Stimulated activated CD4-positive, alpha-beta T cell treated with anti-CD3 and anti-CD28 coated beads, Interleukin-15, amount 100 ng/mL, for 24 hours (primary cell): ENCODE data around the gene NMNAT3.

ENCODE experiments used
- DNase-seq: peaks from one replicate; pipeline ENCODE4 v3.0.0-alpha.2; 2020

Gene NMNAT3

GRCh38 chr3:139677388-139678155 lies at the start of gene NMNAT3:
NMNAT3 (minus strand) TSS chr3:139677972; CDS start chr3:139627724, 50,248 bp downstream.
- peak; percentile 88 for DNase-seq

- DNase-seq: no peak
Observed at GRCh38 chr3:139721370-139721769, 43.6 kb upstream of the NMNAT3 start.

DNA sequence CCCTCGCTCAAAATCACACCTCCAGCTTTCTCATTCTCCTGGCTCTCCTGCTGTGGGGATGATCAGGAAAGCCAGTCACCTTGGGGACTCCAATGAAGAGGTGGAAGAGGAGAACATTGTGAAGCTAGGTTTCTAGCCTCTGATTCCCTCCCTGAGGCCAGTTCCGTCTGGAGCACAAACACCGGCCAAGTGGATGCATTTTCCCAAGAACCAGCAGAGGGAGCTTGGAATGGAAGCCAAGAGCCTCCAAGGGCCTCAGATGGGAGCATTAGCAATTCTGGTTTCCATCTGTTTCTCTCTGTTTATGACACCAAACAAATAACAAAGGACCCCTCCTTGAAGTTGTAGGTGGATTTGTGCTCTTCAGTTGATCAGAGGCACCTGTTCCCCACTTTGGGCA lies 40.6 kb upstream of the NMNAT3 start:
- no peak for DNase-seq

- no peak for DNase-seq
Observed at GRCh38 chr3:139716908-139717485, 39.2 kb upstream of the NMNAT3 start.

DNA sequence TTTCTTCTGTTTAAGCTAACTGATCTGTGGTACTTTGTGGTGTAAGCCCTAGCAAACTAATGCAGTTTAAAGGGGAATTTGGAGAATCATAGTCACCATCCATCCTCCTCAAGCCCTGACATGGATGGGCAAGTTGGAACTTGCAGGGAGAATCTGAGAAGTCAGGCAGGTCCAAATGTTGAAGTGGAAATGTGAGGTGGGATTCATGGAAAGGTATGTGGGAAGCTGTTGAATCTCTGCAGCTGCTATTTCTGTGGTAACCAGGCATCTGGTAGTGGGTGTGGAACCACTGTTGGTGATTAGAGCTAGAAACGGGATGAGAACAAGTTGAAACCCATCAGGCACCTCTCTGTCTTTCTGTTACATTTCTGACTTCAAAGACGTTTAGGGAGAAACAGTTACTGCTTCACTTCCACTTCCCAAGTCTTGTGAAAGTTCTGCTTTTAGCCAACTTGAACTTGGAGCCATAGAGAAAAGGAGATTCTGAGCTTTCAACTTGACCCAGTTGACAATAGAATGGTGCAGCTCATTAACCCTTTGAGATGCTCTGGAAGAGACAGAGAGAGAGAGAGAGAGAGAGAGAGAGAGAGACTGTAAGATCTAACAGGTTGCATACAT lies 38.1 kb upstream of the NMNAT3 start:
- no peak for DNase-seq

GRCh38 chr3:139715166-139715565 lies 37.4 kb upstream of the NMNAT3 start:
- no peak for DNase-seq

DNA sequence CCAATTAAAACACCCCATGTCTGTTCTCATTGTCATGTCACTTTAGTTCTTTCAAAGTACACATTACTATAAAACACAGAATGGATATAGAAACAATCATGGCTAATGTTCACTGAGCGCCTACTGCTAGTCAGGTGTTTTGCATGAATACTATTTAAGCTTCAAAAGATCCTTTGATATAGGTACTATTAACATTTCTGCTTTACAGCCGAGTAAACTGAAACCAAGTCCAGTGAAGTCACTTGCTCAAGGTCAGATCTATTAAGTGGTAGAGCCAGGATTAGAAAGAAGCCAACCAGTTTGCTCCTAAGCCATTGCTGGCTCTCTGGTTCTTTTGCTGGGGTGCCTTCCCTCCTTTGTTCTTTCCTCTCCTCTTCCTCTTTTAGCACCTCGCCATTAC lies 32.4 kb upstream of the NMNAT3 start:
- no peak for DNase-seq

- DNase-seq: no peak
Observed at GRCh38 chr3:139705631-139706030, 27.9 kb upstream of the NMNAT3 start.

- no peak for DNase-seq
Observed at GRCh38 chr3:139696314-139696604, 18.5 kb upstream of the NMNAT3 start.

DNA sequence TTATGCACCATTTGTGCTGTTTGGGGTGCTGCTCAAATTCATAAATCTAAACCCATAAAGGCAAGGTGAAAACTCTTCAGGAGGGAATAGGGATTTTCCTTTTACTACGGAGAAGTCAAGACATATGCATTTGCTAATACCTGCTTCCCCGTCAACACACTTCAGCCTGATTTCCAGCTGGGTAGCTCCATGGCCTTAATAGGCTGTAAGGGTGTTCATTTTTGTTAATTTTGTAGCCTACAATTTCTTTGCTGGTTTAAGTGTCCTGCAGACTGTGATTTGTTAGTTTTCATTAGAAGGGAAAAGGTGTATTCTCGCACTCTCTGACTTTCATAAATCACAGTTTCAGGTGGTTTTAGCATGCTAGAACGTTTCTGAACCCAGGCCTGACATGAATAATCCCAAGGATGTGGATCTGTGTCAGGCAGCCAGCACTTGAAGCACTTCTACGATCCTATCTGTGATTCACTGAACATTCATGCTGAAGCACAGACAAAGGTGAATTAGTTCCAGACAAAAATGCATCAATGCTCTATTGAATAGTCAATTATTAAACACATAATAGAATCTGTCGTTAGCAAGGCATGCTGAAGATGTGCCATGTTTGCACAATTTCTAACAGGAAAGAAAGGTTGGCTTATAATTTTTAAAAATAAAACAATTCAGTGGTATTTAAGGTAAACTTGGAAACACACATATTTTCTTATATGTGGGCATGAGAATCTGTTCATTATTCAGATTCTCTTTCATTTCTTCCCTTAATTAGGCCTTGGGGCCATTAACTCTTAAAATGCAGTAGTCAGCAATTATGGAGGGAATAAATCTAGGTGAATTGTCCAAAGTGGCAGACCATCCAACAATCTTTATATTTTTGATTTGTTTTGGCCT lies 17.9 kb upstream of the NMNAT3 start:
- no peak for DNase-seq

GRCh38 chr3:139695007-139695406 lies 17.2 kb upstream of the NMNAT3 start:
- DNase-seq: no peak

DNA sequence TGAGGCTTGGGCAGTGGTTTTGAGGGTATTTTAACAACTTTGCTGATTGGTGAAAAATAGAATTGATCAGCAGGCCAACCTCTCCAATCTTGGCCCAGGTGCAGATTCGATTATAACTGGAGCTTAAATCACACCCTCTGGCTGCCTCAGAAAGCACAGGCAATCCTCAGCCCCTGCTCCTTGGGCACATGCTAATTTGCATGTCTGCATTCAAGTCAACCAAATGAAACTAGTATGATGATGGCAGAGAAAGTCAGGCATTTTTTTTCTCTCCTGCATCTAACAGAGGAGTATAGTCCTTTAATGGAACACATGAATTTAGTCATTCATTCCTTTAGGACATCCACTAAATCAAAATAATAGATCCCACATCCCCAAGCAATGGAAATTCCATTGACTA lies 16.8 kb upstream of the NMNAT3 start:
- DNase-seq: no peak

DNA sequence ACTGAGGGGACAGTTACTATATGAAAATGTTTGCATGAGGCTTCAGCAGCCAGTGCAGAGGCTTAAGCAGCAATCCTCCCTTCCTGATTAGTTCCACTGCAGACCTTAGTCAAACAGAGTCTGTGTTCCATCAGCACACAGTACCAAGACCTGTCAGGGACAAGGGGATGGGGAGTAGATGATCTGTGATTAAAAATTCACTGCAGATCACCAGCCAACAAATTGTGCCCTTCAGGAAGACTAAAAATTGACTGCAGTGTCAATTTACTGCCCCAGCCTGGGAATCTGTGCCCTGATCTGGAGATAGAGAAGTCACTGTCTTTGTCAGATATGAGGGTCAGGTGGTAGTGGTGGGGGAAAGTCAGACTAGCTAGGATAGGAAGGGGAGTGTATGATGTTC lies 13.8 kb upstream of the NMNAT3 start:
- no peak for DNase-seq

DNA sequence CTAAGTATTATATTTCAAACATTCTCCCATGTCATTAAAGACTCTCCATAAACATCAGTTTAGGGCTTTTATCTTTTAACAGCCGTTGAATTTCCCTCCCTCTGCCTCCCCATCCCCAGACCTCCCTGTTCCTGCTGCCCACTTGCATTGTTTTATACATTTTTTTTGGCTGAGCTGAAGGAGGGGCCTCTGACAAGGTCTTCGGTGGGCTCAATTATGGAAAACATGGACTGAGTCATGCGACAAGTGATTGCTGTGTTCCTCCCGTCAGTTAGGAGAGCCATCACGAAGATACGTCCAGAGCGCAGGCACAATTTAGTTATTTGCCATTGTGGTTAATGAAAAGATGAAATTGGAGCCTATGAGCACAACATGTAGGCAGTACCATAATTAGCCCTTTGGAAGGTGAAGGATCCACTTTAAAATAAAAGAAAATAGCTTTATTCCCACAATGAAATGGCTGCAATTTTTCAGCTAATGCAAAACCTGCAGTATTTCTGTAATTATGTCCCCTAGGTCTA lies 12.0 kb upstream of the NMNAT3 start:
- no peak for DNase-seq

DNA sequence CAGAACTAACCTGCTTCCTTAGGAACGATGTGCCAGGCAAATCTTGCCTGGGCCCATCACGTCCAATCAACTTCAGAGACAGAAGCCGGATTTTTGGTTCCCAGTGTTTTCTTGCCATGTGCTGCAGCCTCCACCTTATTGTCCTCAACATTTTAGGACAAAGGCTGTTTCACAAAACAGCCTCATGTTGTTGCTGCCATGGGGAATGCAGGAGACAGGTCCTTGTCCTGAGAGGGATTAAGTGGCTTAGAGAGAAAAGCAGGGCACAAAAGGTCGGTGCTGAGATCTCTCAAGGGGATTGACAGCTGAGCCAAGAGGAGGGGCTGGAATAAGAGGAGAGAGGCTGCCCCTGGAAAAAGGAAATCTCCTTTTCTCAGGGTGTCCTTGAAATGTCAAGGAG lies 11.3 kb upstream of the NMNAT3 start:
- no peak for DNase-seq

- DNase-seq: no peak
Observed at GRCh38 chr3:139687431-139687830, 9.7 kb upstream of the NMNAT3 start.

DNA sequence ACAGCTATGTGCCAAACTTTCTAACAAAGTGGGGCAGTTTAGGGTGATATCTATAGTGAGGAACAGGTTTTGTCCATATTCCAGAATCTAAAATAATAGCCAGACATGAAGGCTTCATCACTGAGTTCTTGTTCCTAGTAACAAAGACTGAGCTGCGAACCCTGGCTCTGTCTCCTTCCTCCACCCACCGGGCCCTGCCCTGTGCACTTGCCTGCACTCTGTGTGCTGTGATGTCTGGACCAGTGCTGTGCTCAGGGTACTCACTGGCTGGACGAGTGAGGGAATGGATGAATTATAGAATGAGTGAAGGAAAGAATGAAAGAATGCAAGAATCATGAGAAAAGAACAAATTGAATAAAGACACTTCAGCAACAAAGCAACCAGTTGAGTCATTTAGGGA lies 8.9 kb upstream of the NMNAT3 start:
- DNase-seq: no peak

- no peak for DNase-seq
Observed at GRCh38 chr3:139686206-139686605, 8.4 kb upstream of the NMNAT3 start.

DNA sequence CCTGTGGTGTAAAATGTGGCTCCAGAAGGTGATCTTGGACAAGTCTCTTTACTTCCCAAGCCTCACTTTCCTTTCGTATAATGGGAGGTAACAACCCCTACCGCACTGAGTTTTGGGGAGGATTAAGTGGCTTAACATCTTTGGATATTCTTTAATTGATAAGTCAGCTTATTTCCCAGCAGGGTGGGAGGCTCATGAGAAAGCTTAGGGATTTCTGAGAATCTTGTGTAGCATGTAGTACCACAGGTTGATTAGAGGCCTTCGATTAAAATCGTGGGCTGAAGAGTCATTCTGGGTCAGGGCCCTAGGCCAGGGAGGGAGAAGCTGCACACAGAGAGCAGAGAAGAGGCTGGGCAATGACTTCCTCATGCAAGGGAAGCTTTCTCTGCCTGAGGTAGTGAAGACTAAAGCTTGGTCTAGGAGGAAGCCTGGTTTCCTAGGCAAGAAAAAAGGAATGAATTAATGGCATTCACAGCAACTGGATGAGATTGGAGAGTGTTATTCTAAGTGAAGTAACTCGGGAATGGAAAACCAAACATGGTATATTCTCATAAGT lies 1.5 kb upstream of the NMNAT3 start:
- DNase-seq: no peak

DNA sequence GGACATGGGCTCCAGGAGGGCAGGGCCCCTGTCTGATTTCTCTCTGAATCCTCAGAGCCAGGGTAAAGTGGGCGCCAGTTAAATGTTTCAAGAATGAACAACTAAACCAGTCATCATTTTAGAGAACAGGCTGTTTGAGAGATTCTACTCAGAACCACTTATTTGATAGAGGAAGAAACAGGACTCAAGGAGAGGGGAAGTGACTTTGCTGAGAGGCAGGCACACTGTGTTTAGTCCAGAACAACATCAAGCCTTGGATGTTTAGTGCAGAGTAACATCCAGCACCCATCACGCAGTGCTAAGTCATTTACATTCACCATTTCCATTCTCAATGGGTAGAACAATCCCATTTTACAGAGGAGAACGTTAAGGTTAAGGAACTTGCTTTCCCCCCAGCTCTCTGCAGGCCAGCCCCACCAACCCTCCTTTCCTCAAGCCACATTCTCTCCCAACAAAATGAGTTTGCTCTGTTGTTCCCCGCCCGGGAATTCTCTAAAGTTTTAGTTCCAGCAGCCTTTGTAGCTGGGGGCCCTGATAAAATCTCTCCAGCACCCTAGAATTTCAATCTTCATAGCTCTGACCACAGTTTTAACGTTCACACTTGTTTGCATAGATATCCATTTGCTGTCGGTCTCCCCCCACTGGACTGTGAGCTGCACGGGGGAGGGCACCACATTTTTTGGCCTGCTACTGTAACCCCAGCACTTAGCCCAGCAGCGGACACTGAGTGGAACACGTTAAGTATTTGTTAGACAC lies 962 bp downstream of the NMNAT3 start:
- DNase-seq: no peak

DNA sequence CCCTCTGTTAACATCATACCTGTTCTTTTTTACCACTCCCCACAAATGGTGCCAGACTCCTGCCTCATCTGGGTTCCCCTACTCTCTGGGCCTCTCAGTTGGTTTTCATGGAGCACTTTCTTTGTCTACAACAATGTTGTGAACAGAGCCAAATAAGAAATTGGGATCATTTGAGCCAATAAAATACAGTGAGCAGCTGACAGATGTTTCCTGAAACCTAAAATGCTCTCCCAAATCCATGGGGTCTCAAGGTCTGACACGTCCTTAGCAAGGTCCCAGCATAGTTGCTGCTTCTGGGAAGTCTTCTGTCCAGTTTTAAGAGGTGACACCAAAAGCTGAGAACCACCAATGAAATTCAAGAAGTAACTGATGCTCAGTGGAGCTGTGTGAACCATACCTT lies 1.7 kb downstream of the NMNAT3 start:
- DNase-seq: no peak

DNA sequence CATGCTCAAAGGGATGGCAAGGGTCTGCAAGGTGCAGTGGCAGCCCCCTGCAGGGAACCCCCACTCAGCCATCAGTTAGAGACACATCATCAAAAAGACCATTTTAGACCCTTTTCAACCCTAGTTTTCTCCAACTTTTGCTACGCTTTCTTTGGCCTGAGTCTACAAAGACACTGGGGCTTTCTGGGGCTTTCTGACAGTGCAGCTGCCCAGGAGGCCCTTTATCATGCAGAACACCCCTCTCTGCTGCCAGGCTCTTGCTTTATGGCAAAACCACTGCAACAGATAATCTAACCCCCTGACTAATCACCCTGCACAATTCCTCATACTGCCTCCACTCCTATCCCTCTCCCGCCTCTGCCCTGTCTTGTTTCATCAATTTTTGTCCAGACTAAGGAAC lies 2.4 kb downstream of the NMNAT3 start:
- DNase-seq: no peak
